Gastrocnemius medialis (tissue), 4 donors: ENCODE data around the gene CEP104. TPM values are rescaled to one million over a fixed set of nuclear protein-coding genes. Genes with fewer than 3 reads are reported as not detected.

Experiments
- ATAC-seq, 2 donors: fragments of 150-250 bp; one replicate each; pipeline ENCODE4 v1.9.1; 2016
- DNase-seq, 2 donors: peaks; one replicate each; pipeline ENCODE4 v3.0.0-alpha.2; 2019
- H3K27ac ChIP-seq, 4 donors: fragments of 200-600 bp; sonication (generic); 1 replicate in 1 of 4; 2 replicates in 3 of 4; pipeline ENCODE4 v1.5.1; 2016 to 2018; ENCODE audit warnings: mild to moderate bottlenecking in 2 of 4, moderate library complexity in 1 of 4
- H3K27me3 ChIP-seq, 3 donors: fragments of 200-600 bp; sonication (generic) in 2 of 3; 1 replicate in 1 of 3; 2 replicates in 2 of 3; pipeline versions ENCODE4 v1.5.1 to v1.6.0; 2016 to 2019; ENCODE audit warnings: mild to moderate bottlenecking in 1 of 3, moderate library complexity in 1 of 3
- H3K36me3 ChIP-seq, 2 donors: fragments of 200-600 bp; sonication (generic) in 1 of 2; one replicate each; pipeline ENCODE4 v1.5.1; 2017 to 2018
- H3K4me1 ChIP-seq, 2 donors: fragments of 200-600 bp; sonication (generic) in 1 of 2; one replicate each; pipeline ENCODE4 v1.5.1; 2016 to 2017; ENCODE audit warnings: mild to moderate bottlenecking in 2 of 2
- H3K4me3 ChIP-seq, 4 donors: fragments of 200-600 bp; sonication (generic) in 3 of 4; 1 replicate in 1 of 4; 2 replicates in 3 of 4; pipeline ENCODE4 v1.5.1; 2016 to 2019; ENCODE audit warnings: mild to moderate bottlenecking in 2 of 4
- H3K9me3 ChIP-seq, 3 donors: fragments of 200-600 bp; sonication (generic) in 2 of 3; 1 replicate in 1 of 3; 2 replicates in 2 of 3; pipeline ENCODE4 v1.5.1; 2016 to 2019
- POLR2A ChIP-seq, 2 donors: fragments of 450-650 bp; IDR thresholded peaks; one replicate each; pipeline ENCODE4 v1.6.1; 2017; ENCODE audit warnings: antibody characterized with exemption in 2 of 2, mild to moderate bottlenecking in 2 of 2, moderate library complexity in 2 of 2
- in situ Hi-C, 4 donors: fragments of 200-750 bp; cut with MboI; loops; one replicate each; pipeline versions ENCODE4 v1.15.0 to v1.8.0; 2017; ENCODE audit warnings: low sequenced_read_pairs in 4 of 4
- intact Hi-C: fragments of 100-400 bp; cut with DNase I; formaldehyde crosslinking; loops from one replicate; pipeline ENCODE4 v1.15.1; 2023; ENCODE audit warnings: low total_unique reads
- total RNA-seq, 4 donors: library from RNA; depleted of rRNA; stranded (reverse); fragments of >200 nt; gene quantifications; one replicate each; pipeline versions ENCODE4 v1.1.0 to v1.2.3, GENCODE V29; 2016
- TF ChIP-seq, protein P1 (sequence below), 5 experiments: fragments of 450-650 bp in 3 of 5; fragments of 200-600 bp in 2 of 5; sonication (generic) in 2 of 5; IDR thresholded peaks in 4 of 5; conservative IDR thresholded peaks in 1 of 5; 1 replicate in 4 of 5; 2 replicates in 1 of 5; pipeline ENCODE4 v1.5.1; 2016 to 2019; ENCODE audit warnings: antibody characterized with exemption in 5 of 5, mild to moderate bottlenecking in 3 of 5, moderate library complexity in 3 of 5

Gene CEP104
- 10 to 100 TPM; 16.6 to 39.0 (median 21.9) TPM for total RNA-seq

- Histone ChIP-seq H3K27me3 (no peaks in the 10 kb centered on the region), H3K4me3 (peak within 1 kb of the TSS; percentile 66 to 92 (median 84)), H3K27ac (peak within 1 kb of the TSS; percentile 78 to 87 (median 84)), H3K4me1 (peaks cover 19 to 22% of the 10 kb centered on the region in 2 donors), H3K36me3 (peaks cover 0 to under 1% of the 10 kb centered on the region in 2 donors), H3K9me3 (no peaks in the 10 kb centered on the region)
- in situ Hi-C loops (no loop called here), intact Hi-C loops (loop anchor here (1.0 to 5.0 kb wide), 2 partner anchors 43 to 60 kb away; partner anchors contain the start of genes C1orf174 and LRRC47)
- ATAC-seq (peak; percentile 94 to 95), DNase-seq (peak; percentile 89 to 97)
- TF ChIP-seq POLR2A (IDR thresholded peaks at IDR 0.05): peak; percentile 50 to 56
- TF ChIP-seq, protein P1, sequence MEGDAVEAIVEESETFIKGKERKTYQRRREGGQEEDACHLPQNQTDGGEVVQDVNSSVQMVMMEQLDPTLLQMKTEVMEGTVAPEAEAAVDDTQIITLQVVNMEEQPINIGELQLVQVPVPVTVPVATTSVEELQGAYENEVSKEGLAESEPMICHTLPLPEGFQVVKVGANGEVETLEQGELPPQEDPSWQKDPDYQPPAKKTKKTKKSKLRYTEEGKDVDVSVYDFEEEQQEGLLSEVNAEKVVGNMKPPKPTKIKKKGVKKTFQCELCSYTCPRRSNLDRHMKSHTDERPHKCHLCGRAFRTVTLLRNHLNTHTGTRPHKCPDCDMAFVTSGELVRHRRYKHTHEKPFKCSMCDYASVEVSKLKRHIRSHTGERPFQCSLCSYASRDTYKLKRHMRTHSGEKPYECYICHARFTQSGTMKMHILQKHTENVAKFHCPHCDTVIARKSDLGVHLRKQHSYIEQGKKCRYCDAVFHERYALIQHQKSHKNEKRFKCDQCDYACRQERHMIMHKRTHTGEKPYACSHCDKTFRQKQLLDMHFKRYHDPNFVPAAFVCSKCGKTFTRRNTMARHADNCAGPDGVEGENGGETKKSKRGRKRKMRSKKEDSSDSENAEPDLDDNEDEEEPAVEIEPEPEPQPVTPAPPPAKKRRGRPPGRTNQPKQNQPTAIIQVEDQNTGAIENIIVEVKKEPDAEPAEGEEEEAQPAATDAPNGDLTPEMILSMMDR (IDR thresholded peaks at IDR 0.05 in 4 of 5, conservative IDR thresholded peaks at IDR 0.05 in 1 of 5): no peak
Observed at GRCh38 chr1:3856923-3857790, at the start of gene CEP104, which contains the start of gene DFFB. TSS of gene CEP104 (minus strand) at chr1:3857211. CDS start at chr1:3852407, 4,804 bp downstream. TSS of gene DFFB (plus strand) at chr1:3857476. CDS start at chr1:3857604, 128 bp downstream.

DNA sequence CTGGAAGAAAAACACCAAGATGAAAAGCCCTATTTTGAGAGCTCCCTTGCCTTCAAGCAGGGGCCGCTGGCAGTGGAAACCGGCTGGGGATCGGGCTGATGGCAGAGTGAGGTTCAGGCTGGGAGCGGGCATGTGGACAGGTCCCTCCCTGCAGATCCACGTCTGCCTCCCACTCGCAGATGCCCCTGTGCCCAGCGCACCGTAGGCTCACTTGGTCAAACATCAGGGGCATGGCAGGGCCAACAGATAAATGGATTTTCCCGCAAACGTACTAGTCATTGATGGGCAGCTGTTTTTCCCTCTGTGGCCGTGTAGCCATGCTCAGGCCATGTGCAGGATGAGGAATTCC, 49.6 kb upstream of the CEP104 start:
- intact Hi-C loops (loop anchor here (10.0 kb wide), 1 partner anchor 282 kb away; the partner anchor contains the start of gene TPRG1L), in situ Hi-C loops (no loop called here)
- no peak for TF ChIP-seq POLR2A (IDR thresholded peaks at IDR 0.05)
- TF ChIP-seq, protein P1 (IDR thresholded peaks at IDR 0.05 in 4 of 5, conservative IDR thresholded peaks at IDR 0.05 in 1 of 5): no peak
- ATAC-seq (no peak), DNase-seq (no peak)
- H3K9me3 ChIP-seq: no peaks in the 10 kb centered on the region
- peaks cover 0 to 11% (median 0%) of the 10 kb centered on the region in 3 donors for H3K27me3 ChIP-seq
- peaks cover 0 to 5% of the 10 kb centered on the region in 2 donors for H3K4me1 ChIP-seq
- H3K4me3 ChIP-seq: no peak overlapping the region
- H3K27ac ChIP-seq: no peak overlapping the region
- H3K36me3 ChIP-seq: no peaks in the 10 kb centered on the region

GRCh38 chr1:3905953-3906671, 49.1 kb upstream of the CEP104 start:
- Histone ChIP-seq H3K27ac (no peak overlapping the region), H3K9me3 (no peaks in the 10 kb centered on the region), H3K4me1 (peaks cover 0 to 8% of the 10 kb centered on the region in 2 donors), H3K36me3 (no peaks in the 10 kb centered on the region), H3K4me3 (no peak overlapping the region), H3K27me3 (peaks cover 0 to 6% (median 0%) of the 10 kb centered on the region in 3 donors)
- DNase-seq: no peak
- intact Hi-C loops: loop anchor here (10.0 kb wide), 1 partner anchor 281 kb away; the partner anchor contains the start of gene TPRG1L
- no peak for TF ChIP-seq POLR2A (IDR thresholded peaks at IDR 0.05)
- TF ChIP-seq, protein P1 (IDR thresholded peaks at IDR 0.05 in 4 of 5, conservative IDR thresholded peaks at IDR 0.05 in 1 of 5): no peak
- ATAC-seq: no peak
- in situ Hi-C loops: no loop called here

DNA sequence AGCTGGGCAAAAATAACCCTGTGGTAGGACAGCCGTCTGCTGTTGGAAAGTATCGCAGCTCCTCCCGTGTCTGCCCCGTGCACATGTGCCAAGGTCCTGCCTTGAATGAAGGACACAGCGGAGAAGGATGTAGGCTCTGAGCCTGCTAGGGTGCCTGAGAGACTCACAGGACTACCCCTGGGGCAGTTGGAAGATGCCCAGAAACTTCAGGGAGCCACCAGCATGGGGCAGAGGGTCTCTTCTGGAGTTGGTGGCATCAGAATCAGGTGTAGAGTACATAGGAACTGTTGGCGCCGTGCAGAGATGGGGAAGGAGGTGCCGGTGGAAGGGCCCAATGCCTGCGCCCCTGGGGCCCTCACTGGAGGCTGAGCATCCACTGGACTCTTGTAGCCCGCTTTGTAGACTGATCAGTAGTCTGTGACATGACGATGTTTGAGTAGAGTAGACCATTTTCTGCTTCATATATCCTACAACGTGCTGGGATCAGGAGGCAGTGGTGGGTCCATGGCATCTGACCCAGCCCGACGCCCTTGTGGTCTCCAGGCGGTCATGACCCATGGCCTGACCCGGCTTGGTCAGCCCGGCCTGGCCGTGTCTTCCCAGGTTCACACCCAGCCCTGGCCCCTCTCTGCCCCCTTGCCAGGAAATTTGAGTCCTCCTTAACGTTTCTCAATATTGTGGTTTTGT, 48.4 kb upstream of the CEP104 start:
- Histone ChIP-seq H3K27ac (no peak overlapping the region), H3K27me3 (no peaks in the 10 kb centered on the region), H3K4me1 (peaks cover 0 to 8% of the 10 kb centered on the region in 2 donors), H3K9me3 (no peaks in the 10 kb centered on the region), H3K4me3 (no peak overlapping the region), H3K36me3 (no peaks in the 10 kb centered on the region)
- DNase-seq: no peak
- in situ Hi-C loops: no loop called here
- ATAC-seq: no peak
- intact Hi-C loops: loop anchor here (10.0 kb wide), 1 partner anchor 281 kb away; the partner anchor contains the start of gene TPRG1L
- TF ChIP-seq, protein P1 (IDR thresholded peaks at IDR 0.05 in 4 of 5, conservative IDR thresholded peaks at IDR 0.05 in 1 of 5): no peak
- TF ChIP-seq POLR2A (IDR thresholded peaks at IDR 0.05): no peak
